GM12865 (cell line): ENCODE measurements around the gene ENPP1.
"Not testable (repeated sequence)": the region's sequence is repeated elsewhere in the genome, so short reads cannot be mapped to it uniquely, and the experiment has no call there.

Source experiments
- DNase-seq: peaks from one replicate; pipeline ENCODE4 v3.0.0; 2010; ENCODE audit warnings: low read depth
- H3K4me3 ChIP-seq: 2 replicates; pipeline ENCODE4 v1.5.1; 2011; ENCODE audit warnings: mild to moderate bottlenecking, low read depth, low read length, control low read depth
- TF ChIP-seq, protein P1 (sequence below): IDR thresholded peaks from 2 replicates; pipeline ENCODE4 v1.5.1; 2011; ENCODE audit warnings: low read length, control low read depth, low read depth, inconsistent platforms; ENCODE audit not compliant: insufficient read depth; ENCODE audit errors: missing control alignments

Gene ENPP1

GRCh38 chr6:131909408-131910218 is 101.8 kb downstream of the ENPP1 start:
- no peak overlapping the region for H3K4me3 ChIP-seq
- TF ChIP-seq, protein P1, sequence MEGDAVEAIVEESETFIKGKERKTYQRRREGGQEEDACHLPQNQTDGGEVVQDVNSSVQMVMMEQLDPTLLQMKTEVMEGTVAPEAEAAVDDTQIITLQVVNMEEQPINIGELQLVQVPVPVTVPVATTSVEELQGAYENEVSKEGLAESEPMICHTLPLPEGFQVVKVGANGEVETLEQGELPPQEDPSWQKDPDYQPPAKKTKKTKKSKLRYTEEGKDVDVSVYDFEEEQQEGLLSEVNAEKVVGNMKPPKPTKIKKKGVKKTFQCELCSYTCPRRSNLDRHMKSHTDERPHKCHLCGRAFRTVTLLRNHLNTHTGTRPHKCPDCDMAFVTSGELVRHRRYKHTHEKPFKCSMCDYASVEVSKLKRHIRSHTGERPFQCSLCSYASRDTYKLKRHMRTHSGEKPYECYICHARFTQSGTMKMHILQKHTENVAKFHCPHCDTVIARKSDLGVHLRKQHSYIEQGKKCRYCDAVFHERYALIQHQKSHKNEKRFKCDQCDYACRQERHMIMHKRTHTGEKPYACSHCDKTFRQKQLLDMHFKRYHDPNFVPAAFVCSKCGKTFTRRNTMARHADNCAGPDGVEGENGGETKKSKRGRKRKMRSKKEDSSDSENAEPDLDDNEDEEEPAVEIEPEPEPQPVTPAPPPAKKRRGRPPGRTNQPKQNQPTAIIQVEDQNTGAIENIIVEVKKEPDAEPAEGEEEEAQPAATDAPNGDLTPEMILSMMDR, result peak; percentile 81
- DNase-seq, result peak; percentile 69

GRCh38 chr6:131910219-131910589 is 102.4 kb downstream of the ENPP1 start:
- TF ChIP-seq, protein P1, result no peak
- no peak for DNase-seq
- H3K4me3 ChIP-seq, result no peak overlapping the region

GRCh38 chr6:131910956-131911355 is 103.1 kb downstream of the ENPP1 start:
- TF ChIP-seq, protein P1, result no peak
- no peak overlapping the region for H3K4me3 ChIP-seq
- DNase-seq, result no peak

DNA sequence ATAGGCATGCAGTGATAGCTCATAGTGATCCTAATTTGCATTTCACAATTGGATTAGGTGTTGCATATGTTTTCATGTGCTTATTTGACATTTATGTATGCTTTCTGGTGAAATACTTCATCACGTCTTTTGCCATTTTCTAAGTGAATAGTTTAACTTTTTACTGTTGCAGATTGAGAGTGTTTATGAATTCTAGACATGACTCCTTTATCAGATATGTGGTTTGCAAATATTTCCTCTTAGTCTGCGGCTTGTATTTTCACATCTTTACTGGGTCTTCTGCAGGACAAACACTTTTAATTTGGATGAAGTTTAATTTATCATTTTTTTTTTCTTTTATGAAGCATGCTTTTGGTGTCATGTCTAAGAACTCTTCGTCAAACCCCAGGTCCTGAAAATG is 104.1 kb downstream of the ENPP1 start:
- TF ChIP-seq, protein P1, result no peak
- H3K4me3 ChIP-seq, result no peak overlapping the region
- no peak for DNase-seq

DNA sequence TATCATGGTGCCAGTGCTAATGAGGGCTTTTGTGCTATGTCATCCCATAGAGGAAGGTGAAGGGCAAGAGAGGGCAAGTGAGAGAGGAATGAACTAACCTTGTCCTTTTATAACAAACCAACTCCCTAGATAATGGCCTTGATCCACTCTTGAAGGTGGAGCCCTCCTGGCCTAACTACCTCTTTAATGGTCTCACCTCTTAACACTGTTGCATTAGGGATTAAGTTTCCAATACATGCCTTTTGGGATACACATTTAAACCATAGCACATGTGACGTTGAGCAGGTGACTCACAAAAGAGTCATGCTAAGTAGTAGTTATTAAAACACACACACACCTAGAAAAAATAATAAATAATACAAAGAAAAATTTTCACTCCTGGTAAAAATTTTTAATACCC is 106.4 kb downstream of the ENPP1 start:
- TF ChIP-seq, protein P1, result no peak
- H3K4me3 ChIP-seq, result no peak overlapping the region
- DNase-seq, result no peak

GRCh38 chr6:131914967-131915751 is 107.3 kb downstream of the ENPP1 start:
- DNase-seq, result peak; percentile 77
- TF ChIP-seq, protein P1, result peak; percentile 83
- no peak overlapping the region for H3K4me3 ChIP-seq

DNA sequence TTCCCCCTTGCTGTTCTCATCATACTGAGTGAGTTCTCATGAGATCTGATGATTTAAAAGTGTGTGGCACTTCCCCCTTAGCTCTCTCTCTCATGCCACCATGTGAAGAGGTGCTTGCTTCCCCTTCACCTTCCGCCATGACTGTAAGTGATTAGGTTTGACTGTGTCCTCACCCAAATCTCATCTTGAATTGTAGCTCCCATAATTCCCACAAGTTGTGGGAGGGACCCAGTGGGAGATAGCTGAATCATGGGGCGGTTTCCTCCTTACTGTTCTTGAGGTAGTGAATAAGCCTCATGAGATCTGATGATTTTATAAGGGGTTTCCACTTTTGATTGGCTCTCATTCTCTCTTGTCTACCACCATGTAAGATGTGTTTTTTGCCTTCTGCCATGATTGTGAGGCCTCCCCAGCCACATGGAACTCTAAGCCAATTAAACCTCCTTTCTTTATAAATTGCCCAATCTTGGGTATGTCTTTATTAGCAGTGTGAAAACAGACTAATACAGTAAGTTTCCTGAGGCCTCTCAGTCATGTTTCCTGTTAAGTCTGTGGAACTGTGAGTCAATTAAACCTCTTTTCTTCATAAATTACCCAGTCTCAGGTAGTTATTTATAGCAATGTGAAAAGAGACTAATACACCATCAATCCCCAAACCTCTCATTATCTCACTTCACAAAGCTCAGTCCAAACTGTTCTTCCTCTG is 108.4 kb downstream of the ENPP1 start:
- not testable (repeated sequence) for DNase-seq, H3K4me3 ChIP-seq
